ENCODE data around the gene ELMO3.
A peak's percentile ranks its signal among the peaks of the same experiment; 100 is the strongest.

The ELMO3 gene

DNA sequence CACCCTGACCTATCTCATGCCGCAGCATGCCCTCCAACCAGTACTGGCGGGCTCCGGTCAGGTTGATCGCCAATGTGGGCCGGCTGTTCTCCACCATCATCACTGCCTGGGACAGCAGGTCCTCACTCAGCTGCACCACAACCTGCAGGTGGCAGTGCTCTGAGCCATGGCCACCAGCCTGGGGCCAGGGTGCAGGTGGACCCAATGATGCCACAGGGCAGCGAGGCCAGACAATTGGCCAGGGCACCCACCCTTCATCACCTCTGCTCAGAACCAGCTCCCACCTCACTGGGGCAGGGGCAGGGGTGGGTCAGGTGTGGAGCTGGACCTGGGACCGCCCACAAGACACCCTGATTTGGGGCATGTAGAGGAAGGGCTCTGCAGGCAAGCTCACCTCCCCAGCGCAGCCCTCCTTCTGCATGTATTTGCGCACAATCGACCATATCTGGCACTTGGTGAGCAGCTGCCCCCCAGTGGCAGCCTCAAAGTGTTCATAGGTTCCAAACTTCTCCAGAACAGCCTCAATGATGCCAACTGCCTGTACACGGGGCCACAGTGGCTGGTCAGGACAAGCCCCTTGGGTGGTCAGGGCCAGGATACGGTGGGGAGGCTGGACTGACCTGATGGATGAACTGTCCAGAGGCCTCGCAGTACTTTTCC lies 19.4 kb upstream of the ELMO3 start:
- peak overlapping the region; percentile 43 for H3K27ac ChIP-seq
- DNase-seq (ENCODE audit: low read depth, low spot score): no peak

DNA sequence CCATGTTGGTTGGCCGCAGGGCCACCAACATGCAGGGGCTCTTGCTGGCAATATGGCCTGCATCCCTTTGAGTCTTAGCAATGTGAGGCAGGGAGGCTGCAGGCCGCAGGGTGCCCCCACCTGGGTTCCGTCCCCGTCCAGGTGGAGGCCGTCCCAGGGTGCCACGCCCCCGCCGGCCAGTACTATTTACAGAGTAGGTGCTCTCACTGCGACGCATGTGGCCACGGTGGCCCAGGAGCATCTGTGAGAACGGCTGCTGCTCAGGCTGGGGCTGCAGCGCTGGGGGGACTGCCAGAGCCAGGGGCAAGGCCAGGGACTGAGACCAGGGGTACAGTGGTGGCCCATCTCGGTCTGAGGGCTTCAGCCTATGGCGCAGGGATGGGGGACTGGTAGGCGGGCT lies 18.8 kb upstream of the ELMO3 start:
- DNase-seq (ENCODE audit: low read depth, low spot score): no peak
- H3K27ac ChIP-seq: no peak overlapping the region

DNA sequence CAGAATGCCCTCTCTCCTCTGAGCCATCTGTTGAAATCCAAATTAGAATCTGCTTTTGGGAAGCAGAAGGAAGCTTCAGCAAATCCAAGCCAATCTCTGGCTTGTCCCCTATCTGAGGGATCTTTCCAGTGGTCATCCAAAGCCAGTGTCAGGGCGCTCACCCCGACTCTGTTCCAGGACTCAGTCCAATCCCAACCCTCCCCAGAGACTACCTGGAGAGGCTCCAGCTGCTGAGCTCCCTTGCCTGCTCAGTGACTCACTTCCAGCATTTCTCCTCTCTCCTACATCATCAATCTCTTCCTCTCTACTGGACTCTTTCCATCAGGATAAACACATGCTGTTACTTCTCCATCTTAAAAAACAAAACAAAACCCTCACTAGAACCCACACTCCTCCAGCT lies 17.6 kb upstream of the ELMO3 start:
- H3K27ac ChIP-seq: no peak overlapping the region
- no peak for DNase-seq (ENCODE audit: low read depth, low spot score)

DNA sequence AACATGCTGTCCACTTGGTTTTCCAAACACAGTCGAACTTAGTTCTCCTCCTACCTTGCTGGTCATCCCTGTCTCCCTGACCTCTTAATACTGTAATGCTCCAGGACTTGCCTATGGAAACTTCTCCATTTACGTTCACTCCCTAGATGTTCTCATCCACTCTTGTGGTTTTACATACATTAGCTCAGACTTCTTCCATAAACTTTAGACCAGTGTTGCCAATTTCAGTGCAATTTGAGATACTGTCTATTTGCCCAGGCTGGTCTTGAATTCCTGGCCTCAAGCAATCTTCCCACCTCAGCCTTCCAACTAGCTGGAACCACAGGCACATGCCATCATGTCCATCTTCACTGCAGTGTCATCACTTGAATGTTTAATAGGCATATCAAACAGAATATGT lies 16.6 kb upstream of the ELMO3 start:
- no peak overlapping the region for H3K27ac ChIP-seq
- DNase-seq (ENCODE audit: low read depth, low spot score): no peak

DNA sequence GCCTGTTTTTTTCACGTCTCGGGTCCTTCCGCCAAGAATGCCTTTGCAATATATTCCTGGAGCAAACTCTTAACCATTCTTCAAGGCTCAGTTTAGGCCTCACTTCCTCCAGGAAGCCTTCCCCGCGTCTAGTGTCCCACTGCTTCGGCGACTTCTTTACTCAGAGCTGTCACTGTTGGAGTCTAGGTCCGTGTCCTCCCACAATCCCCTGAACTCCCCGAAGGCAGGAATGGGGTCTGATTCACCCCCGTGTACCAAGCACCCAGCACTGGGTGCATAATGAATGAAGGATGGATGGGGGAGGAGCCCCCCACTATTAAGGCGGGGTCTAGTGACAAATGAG lies 15.7 kb upstream of the ELMO3 start:
- peak overlapping the region; percentile 90 for H3K27ac ChIP-seq
- DNase-seq (ENCODE audit: low read depth, low spot score): no peak

DNA sequence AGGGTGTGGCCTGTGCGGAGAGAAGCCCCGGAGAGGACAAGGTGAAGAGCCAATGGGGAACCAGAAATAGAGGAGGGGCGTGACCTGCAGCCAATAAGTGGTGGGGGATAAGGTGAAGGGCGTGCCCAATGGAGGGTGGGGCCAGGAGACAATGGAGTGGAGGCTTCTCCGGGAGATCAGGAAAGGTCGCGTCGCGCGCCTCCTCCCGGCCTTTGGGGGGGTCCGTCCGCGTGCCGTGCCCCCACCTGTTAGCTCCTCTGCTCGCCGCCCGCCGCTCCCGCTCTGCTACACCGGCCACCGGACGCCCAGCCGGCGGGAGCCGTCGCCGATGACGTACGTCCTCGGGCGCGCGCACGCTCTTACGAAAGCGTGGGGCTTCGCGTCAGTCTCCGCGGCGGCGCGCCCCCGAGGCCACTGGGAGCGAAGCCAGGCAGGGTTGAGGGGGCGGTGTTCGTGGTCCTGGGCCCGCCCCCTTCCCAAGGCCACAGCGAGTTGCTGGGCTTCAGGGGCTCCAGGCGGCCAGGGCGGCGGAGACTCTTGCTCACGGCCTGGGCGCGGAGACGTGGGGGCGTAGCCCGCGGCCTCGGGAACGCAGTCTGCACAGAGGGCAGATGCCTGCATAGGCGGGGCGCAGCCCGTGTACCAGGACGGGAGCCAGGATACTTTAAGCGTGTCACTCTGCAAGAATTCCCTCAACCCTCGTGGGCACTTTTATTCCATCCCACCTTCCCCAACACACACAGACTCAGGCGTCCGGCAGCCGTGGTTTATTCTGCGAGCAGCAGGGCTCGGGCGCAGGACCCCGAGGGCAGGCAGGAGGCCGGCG lies 15.1 kb upstream of the ELMO3 start, which contains the start of gene MATCAP1:
Gene MATCAP1, minus strand, starts transcription at position 337 of the 826 bp plus-strand sequence. CDS start 3,353 bp downstream, outside the sequence.
- DNase-seq (ENCODE audit: low read depth, low spot score): peak; percentile 91
- H3K27ac ChIP-seq: peak within 1 kb of the TSS; percentile 90

DNA sequence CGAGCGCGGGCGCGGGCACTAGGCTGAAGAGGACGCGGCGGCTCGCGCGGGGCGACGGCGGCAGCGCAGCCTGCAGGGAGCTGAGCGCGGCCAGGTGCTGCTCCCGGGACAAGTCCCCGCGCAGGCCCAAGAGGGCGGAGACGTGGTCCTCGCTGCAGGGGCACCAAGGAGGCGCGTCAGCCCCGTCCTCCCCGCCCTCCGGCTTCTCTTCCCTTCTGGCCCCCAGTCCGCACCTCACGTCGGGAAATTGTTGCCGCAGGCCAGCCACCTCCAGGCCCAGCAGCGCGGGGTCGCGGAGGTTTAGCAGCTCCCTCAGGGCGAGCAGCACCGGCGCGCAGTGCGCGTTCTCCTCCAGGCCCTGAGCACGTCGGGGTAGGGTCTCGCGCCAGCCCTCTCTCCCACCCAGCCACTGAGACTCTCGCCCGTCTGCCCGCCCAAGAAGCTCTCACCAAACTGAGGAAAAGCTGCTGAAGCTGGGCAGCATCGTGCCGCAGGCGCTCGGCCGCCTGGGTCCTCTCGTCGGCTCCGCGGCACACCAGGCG lies 14.4 kb upstream of the ELMO3 start:
- DNase-seq (ENCODE audit: low read depth, low spot score): no peak
- peak overlapping the region; percentile 90 for H3K27ac ChIP-seq

DNA sequence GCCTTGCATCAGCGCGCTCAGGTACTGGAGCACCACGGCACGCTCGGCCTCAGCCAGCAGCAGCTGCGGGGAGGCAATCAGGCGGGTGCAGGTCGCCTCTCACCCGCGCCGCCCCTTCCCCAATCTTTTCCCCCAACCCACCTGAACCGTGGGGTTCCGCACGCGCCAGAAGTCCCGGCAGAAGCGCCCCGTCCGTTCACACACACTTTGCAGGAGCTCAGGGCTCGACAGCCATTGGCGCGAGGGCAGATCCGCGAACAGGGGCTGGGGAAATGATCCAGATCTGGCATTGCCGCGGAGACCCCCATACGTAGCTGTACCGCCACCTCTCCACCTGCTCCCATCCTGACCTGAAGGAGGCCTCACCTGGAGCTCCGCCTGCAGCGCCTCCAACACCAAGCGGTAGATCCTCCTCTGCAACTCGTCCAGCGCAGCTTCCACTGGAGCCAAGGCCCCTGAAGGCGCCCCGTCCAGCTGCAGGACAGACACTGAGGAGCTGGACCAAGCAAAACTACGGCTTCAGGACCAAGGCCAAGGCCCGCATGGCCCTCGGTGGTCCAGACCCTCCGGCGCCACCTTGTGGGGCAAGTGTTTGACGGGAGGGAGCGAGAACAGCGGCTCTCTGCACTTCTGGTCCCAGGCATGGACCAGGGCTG lies 13.8 kb upstream of the ELMO3 start:
- DNase-seq (ENCODE audit: low read depth, low spot score): no peak
- no peak overlapping the region for H3K27ac ChIP-seq

DNA sequence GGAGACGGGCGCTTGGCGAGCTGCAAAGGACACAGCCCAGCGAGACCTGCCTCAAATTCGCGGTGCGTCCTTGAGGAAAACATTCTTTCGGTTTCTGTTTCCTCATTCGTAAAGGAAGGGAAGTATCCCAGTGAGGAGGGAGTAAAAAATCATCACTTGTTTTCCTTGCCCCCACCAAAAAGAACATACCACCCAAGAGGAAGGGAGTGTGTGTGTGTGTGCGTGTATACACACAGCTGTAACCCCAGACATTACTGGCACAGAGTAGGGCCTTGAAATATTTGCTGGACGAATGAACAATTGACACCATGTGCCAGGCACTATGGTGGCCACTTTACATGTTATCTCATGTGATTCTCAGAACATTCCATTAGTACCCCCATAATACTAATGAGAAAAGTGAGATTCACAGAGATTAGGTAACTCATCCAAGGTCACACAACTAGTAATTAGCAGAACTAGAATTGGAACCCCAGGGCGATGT lies 13.2 kb upstream of the ELMO3 start:
- DNase-seq (ENCODE audit: low read depth, low spot score): no peak
- H3K27ac ChIP-seq: no peak overlapping the region

DNA sequence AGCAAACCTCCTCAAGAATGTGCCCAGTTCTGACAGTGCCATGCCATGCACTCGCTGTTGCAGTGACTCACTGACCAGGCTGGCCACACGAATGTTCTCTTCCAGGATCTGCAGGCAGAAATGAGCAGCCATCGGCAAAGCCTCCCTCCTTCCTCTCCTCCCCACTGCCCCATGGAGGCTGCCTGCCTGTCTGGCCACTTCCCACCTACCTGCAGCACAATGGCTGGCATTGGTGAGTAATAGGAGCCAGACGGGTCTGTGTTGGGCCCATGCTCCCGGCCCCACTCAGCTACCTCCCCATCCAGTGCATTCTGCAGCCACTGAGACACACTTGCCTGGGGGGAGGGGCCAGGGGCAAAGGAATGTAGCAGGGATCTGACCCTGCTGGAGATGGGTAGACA lies 12.4 kb upstream of the ELMO3 start:
- no peak for DNase-seq (ENCODE audit: low read depth, low spot score)
- H3K27ac ChIP-seq: no peak overlapping the region

DNA sequence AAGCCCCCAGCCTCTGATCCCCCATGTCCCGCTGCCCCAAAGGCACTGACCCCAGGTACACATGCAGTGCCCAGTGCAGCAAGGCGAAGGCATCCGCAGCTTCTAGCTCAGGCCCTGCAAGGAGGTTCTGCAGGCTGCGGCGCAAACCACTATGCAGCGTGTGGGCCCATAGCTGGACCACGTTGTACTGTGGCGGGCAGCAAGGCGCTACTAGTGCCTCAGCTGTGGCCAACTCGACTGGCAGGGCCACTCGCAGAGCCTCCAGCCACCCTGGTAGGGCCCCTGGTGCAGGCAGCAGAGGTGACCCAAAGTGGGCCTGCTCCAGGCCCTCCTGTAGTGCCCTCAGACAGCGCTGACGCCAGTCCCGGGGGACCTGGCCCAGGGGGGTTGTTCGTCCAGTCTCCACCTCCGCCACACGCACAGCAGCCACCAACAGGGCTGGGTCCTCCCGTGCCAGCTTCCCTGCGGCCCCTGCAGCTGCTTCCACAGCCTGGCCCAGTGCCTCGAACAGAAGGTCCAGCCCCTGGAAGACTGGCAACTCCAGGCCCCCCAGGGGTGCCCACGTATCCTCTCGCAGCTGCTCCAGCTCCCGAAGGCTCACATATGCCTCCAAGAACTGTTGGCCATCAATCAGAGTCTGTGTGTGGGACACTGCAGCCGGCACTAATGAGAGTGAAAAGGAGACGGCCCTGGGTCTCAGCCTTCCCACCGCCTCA lies 11.6 kb upstream of the ELMO3 start:
- H3K27ac ChIP-seq: no peak overlapping the region
- DNase-seq (ENCODE audit: low read depth, low spot score): no peak

DNA sequence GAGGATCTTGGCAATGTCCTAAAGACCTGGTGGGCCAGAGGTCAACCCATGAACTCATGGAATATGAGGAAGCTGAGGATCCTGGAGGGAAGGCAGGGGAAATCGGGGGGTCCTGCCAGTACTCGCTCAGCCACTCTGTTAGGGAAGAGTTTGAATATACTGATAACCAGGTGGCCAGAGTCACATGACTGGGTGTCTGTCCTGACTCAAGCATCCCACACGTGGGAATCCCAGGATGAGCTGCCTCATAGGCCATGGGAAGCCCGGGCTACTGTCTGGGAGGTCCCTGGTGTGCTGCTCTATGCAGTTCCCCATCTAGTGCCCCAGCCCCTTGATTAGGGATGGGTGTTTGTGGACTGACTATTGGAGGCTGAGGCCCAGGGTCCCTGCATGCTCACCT lies 10.6 kb upstream of the ELMO3 start:
- H3K27ac ChIP-seq: no peak overlapping the region
- no peak for DNase-seq (ENCODE audit: low read depth, low spot score)

DNA sequence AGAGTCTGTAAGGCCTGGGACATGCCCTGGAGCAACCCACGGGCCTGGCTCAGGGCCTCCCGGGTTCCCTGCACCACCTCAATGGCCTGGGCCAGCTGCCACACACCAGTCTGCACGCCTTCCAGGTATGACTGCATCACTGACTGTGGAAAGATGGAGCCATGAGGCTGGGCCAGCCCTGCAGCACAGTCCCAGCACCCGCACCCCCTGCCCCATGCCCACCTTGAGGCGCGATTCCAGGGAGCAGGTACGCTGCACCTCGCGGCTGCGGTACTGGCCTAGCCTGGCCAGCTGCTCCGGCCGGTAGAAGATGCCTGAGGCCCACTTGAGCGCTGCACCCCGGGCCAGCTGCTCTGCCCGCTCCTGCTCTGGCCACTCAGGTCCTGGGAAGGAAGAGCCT lies 10.1 kb upstream of the ELMO3 start:
- no peak for DNase-seq (ENCODE audit: low read depth, low spot score)
- no peak overlapping the region for H3K27ac ChIP-seq

DNA sequence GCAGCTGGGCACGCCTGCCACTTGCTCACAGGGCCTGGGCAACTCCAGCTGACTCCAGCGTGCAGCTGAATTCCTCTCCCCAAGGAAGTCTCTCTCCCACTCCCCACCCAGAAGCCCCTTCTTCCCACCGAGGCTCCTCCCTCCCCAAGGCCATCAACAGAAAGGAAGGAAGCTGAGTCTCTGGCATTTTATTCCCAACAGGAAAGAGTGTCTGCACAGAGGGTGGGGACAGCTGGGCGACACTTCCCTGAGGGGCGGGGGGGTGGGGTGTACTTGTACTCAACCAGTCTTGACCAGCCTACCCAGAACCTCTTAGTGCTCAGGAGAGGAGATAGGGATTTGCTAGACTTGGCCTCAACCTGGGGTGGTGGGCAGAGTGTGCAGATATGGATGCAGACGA lies 8.9 kb upstream of the ELMO3 start, which contains the start of gene EXOC3L1:
Gene EXOC3L1, minus strand, starts transcription at position 96 of the 400 bp plus-strand sequence. CDS start 460 bp downstream, outside the sequence.
- H3K27ac ChIP-seq: no peak within 1 kb of the TSS
- no peak for DNase-seq (ENCODE audit: low read depth, low spot score)

DNA sequence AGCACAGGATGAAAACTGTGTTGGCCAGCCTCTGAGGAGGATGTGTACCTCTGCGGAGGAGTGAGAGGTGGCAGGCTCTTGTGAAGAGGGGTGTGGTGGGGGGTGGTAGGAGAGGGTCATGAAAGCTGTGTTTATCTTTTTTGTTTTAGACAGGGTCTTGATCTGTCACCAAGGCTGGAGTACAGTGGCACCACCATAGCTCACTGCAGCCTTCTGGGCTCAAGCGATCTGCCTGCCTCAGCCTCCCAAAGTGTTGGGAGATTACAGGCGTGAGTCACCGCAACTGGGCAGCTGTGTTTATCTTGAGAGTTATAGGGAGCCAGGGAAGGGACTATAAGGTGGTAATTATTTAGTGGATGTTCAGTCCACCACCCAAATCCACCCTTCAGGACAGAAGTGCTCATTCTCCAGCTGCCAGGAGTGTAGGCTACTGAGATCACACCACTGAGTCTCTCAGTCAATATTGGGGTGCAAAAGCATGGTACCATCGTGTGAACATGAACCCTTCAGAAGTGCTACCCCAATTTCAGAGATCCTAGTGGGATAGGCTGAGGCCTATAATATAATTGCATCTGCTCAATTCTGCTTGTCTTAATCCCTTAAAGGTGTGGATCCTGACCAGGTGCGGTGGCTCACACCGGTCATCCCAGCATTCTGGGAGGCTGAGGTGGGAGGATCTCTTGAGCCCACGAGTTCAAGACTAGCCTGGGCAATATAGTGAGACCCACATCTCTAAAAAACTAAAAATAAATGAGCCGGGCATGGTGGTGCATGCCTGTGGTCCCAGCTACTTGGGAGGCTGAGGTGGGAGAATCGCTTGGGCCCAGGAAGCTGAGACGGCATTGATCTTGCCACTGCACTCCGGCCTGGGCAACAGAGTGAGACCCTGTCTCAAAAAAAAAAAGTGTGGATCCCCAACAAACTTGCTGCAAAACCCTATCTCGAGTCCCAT lies 8.2 kb upstream of the ELMO3 start:
- no peak overlapping the region for H3K27ac ChIP-seq
- DNase-seq (ENCODE audit: low read depth, low spot score): no peak

DNA sequence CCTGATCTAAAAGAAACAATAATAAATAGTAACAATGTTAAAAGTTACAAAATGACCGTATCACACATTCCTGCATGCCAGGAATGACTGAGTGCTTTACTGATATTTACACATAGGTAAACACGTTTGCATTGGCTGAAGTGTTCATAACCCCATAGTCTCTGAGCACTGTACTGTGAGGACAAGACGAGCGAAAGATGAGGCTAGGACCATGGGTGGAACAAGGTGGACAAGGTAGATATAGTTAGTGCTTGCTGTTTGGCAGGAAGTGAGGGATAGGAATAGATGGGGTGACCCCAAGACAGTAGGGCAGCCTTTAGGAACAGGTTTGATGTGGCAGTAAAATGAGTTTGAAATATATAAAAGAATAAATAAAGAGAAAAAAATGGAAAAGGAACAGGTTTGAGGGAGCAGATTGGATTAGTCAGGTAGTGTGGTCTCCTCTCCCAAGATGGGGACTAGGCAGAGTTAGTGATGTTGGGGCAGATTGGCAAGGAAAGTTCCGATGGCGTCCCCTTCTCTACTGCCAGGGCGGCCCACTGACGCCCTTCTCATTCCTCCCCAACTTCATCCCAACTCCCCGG lies 7.4 kb upstream of the ELMO3 start:
- no peak for DNase-seq (ENCODE audit: low read depth, low spot score)
- no peak overlapping the region for H3K27ac ChIP-seq

DNA sequence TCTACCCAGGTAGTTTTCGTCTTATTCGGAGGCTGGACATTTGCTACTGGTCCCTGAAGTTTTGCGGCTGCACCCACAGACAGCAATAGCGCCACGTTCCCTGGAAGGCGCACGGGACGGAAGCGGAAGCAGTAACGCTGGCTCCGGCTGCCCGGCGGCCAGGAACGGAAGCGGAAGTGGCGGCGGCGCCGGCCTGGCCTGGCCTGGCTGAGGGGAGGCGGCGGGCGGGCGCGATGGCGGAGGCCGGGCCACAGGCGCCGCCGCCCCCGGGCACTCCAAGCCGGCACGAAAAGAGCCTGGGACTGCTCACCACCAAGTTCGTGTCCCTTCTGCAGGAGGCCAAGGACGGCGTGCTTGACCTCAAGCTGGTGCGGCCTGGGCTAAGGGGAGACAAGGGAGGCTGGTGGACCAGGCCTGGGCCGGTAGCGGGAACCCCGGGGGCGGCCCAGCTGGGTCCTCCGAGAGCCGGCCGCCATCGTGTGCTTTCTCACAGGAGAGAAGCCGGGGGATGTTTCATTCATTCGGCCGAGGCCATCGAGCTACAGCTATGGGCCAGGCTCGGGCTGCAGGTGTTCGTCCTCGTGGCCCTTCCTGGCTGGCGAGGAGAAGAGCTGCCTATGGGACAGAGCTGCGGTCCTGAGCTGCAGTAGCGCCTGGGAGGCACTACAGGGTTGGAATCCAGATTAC lies 6.8 kb upstream of the ELMO3 start, which contains the start of gene E2F4:
Gene E2F4, plus strand, starts transcription at position 161 of the 687 bp plus-strand sequence. Its CDS starts 73 bp downstream, at position 234.
- peak within 1 kb of the TSS; percentile 56 for H3K27ac ChIP-seq
- DNase-seq (ENCODE audit: low read depth, low spot score): peak; percentile 75

DNA sequence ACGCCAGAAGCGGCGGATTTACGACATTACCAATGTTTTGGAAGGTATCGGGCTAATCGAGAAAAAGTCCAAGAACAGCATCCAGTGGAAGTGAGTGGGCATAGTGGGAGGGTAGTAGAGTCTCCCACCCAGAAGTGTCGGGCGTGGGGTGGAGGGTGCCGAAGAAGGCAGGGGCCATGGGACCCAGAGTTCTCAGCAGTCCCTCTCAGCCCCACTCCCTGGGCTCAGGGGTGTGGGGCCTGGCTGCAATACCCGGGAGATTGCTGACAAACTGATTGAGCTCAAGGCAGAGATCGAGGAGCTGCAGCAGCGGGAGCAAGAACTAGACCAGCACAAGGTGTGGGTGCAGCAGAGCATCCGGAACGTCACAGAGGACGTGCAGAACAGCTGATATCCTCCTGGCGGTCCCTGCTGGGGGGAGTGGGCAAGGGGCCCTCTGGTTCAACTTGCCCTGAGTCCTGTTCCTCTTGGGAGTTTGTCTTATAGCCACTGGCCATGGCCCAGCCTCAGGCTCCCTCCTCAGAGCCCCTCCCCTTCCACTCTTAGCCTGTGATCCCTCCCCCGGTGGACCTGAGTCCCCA lies 6.1 kb upstream of the ELMO3 start:
- peak overlapping the region; percentile 56 for H3K27ac ChIP-seq
- no peak for DNase-seq (ENCODE audit: low read depth, low spot score)
